ENCODE measurements around the gene HIP1.
"Not testable (repeated sequence)": the region's sequence is repeated elsewhere in the genome, so short reads cannot be mapped to it uniquely, and the experiment has no call there.

Gene HIP1

GRCh38 chr7:75536491-75536890 lies 202.2 kb downstream of the HIP1 start:
- Mint-ChIP-seq H3K9me3 (no peaks in the 10 kb centered on the region), H3K36me3 (no peaks in the 10 kb centered on the region), H3K27ac (no peak overlapping the region), H3K27me3 (no peaks in the 10 kb centered on the region), H3K4me3 (no peak overlapping the region), H3K4me1 (no peaks in the 10 kb centered on the region)

GRCh38 chr7:75534727-75535307 lies 203.9 kb downstream of the HIP1 start:
- Mint-ChIP-seq H3K27me3 (no peaks in the 10 kb centered on the region), H3K4me1 (no peaks in the 10 kb centered on the region), H3K9me3 (no peaks in the 10 kb centered on the region), H3K27ac (no peak overlapping the region), H3K36me3 (no peaks in the 10 kb centered on the region), H3K4me3 (no peak overlapping the region)

- H3K9me3 Mint-ChIP-seq = no peaks in the 10 kb centered on the region
- H3K27ac Mint-ChIP-seq = no peak overlapping the region
- H3K27me3 Mint-ChIP-seq = no peaks in the 10 kb centered on the region
- H3K4me3 Mint-ChIP-seq = no peak overlapping the region
- H3K4me1 Mint-ChIP-seq = no peaks in the 10 kb centered on the region
- no peaks in the 10 kb centered on the region for H3K36me3 Mint-ChIP-seq
Observed at GRCh38 chr7:75533926-75534325, 204.8 kb downstream of the HIP1 start.

GRCh38 chr7:75532639-75533038 lies 206.1 kb downstream of the HIP1 start:
- no peak overlapping the region for H3K4me3 Mint-ChIP-seq
- peaks cover 4% of the 10 kb centered on the region for H3K4me1 Mint-ChIP-seq
- no peaks in the 10 kb centered on the region for H3K27me3 Mint-ChIP-seq
- no peak overlapping the region for H3K27ac Mint-ChIP-seq
- no peaks in the 10 kb centered on the region for H3K36me3 Mint-ChIP-seq
- H3K9me3 Mint-ChIP-seq = no peaks in the 10 kb centered on the region

GRCh38 chr7:75531359-75531821 lies 207.4 kb downstream of the HIP1 start:
- H3K4me3 Mint-ChIP-seq = no peak overlapping the region
- no peaks in the 10 kb centered on the region for H3K27me3 Mint-ChIP-seq
- H3K4me1 Mint-ChIP-seq = peaks cover 13% of the 10 kb centered on the region
- H3K36me3 Mint-ChIP-seq = no peaks in the 10 kb centered on the region
- no peaks in the 10 kb centered on the region for H3K9me3 Mint-ChIP-seq
- H3K27ac Mint-ChIP-seq = no peak overlapping the region

GRCh38 chr7:75527224-75527722 lies 211.5 kb downstream of the HIP1 start:
- peak overlapping the region; percentile 97 for H3K4me3 Mint-ChIP-seq
- not testable (repeated sequence) for H3K9me3 Mint-ChIP-seq, H3K36me3 Mint-ChIP-seq, H3K27me3 Mint-ChIP-seq
- H3K27ac Mint-ChIP-seq = peak overlapping the region; percentile 82
- peaks cover 38% of the 10 kb centered on the region for H3K4me1 Mint-ChIP-seq

GRCh38 chr7:75521727-75522126 lies 217.0 kb downstream of the HIP1 start:
- H3K4me3 Mint-ChIP-seq = not testable (repeated sequence)
- H3K27ac Mint-ChIP-seq = peak overlapping the region; percentile 55

GRCh38 chr7:75518842-75519241 lies 219.9 kb downstream of the HIP1 start:
- H3K36me3 Mint-ChIP-seq = peaks cover 31% of the 10 kb centered on the region
- H3K9me3 Mint-ChIP-seq = peaks cover 11% of the 10 kb centered on the region
- not testable (repeated sequence) for H3K27ac Mint-ChIP-seq, H3K4me3 Mint-ChIP-seq, H3K27me3 Mint-ChIP-seq
- H3K4me1 Mint-ChIP-seq = peaks cover 43% of the 10 kb centered on the region

More at GRCh38 chr7:75521727-75522126, 217.0 kb downstream of the HIP1 start:
- H3K27me3 Mint-ChIP-seq = not testable (repeated sequence)
- Mint-ChIP-seq H3K4me1 (peaks cover 59% of the 10 kb centered on the region), H3K9me3 (peaks cover 11% of the 10 kb centered on the region), H3K36me3 (peaks cover 31% of the 10 kb centered on the region)

GRCh38 chr7:75509033-75509432 lies 229.7 kb downstream of the HIP1 start:
- not testable (repeated sequence) for H3K27ac Mint-ChIP-seq, H3K36me3 Mint-ChIP-seq, H3K4me3 Mint-ChIP-seq

GRCh38 chr7:75492020-75492419 lies 246.7 kb downstream of the HIP1 start, which contains the start of gene SPDYE5:
TSS of gene SPDYE5 (plus strand) at chr7:75492320. CDS start at chr7:75494048, 1,728 bp downstream.
- H3K4me1 Mint-ChIP-seq, H3K27ac Mint-ChIP-seq, H3K9me3 Mint-ChIP-seq, H3K27me3 Mint-ChIP-seq, H3K4me3 Mint-ChIP-seq, H3K36me3 Mint-ChIP-seq: not testable (repeated sequence)

More at GRCh38 chr7:75509033-75509432, 229.7 kb downstream of the HIP1 start:
- H3K4me1 Mint-ChIP-seq, H3K9me3 Mint-ChIP-seq, H3K27me3 Mint-ChIP-seq: not testable (repeated sequence)

- H3K27me3 Mint-ChIP-seq, H3K9me3 Mint-ChIP-seq: not testable (repeated sequence)
Observed at GRCh38 chr7:75485979-75486643, 252.6 kb downstream of the HIP1 start, which contains the start of gene POM121C. TSS of gene POM121C (minus strand) at chr7:75486299. CDS start at chr7:75441496, 44,803 bp downstream.

GRCh38 chr7:75485355-75485978 lies 253.3 kb downstream of the HIP1 start:
- Mint-ChIP-seq H3K4me1 (peaks cover 11% of the 10 kb centered on the region), H3K27ac (peak overlapping the region; percentile 55), H3K4me3 (peak overlapping the region; percentile 93)
- H3K27me3 Mint-ChIP-seq, H3K9me3 Mint-ChIP-seq, H3K36me3 Mint-ChIP-seq: not testable (repeated sequence)

More at GRCh38 chr7:75485979-75486643, 252.6 kb downstream of the HIP1 start, which contains the start of gene POM121C:
- Mint-ChIP-seq H3K4me1 (peaks cover 11% of the 10 kb centered on the region), H3K27ac (peak within 1 kb of the TSS; percentile 55), H3K4me3 (peak within 1 kb of the TSS; percentile 93)
- not testable (repeated sequence) for H3K36me3 Mint-ChIP-seq

Data from activated naive CD4-positive, alpha-beta T cell treated with anti-CD3 and anti-CD28 coated beads, Interleukin-2, amount 50 U/mL, for 24 hours (primary cell).